Fibroblast of the aortic adventitia (primary cell): ENCODE results near the gene TYW5. TPM values are rescaled to one million over a fixed set of nuclear protein-coding genes. Genes with fewer than 3 reads are reported as not detected.
A peak's percentile ranks its signal among the peaks of the same experiment; 100 is the strongest.

Experiments
- DNase-seq: peaks from one replicate; pipeline ENCODE4 v3.0.0-alpha.2; 2010; ENCODE audit warnings: low read depth
- H3K4me3 ChIP-seq: 2 replicates; pipeline ENCODE4 v1.5.1; 2011; ENCODE audit warnings: low read depth, mild to moderate bottlenecking, control low read depth, low read length, moderate library complexity
- CTCF ChIP-seq: IDR thresholded peaks from 2 replicates; pipeline ENCODE4 v1.5.1; 2011; ENCODE audit warnings: mild to moderate bottlenecking, low read length, control low read depth, inconsistent platforms; ENCODE audit not compliant: insufficient read depth
- total RNA-seq: library from RNA; depleted of rRNA; stranded (reverse); fragments of >200 nt; gene quantifications from 2 replicates; pipeline ENCODE4 v1.2.3, GENCODE V29; 2012; ENCODE audit warnings: low replicate concordance

Gene TYW5
- total RNA-seq, 1 donor: 7.8 TPM

- no peak for TF ChIP-seq CTCF
- DNase-seq: peak; percentile 75
- no peak overlapping the region for H3K4me3 ChIP-seq
These were observed 22.7 kb upstream of the TYW5 start for GRCh38 chr2:199977984-199978415.

- peak; percentile 81 for DNase-seq
These were observed 20.1 kb upstream of the TYW5 start for GRCh38 chr2:199975273-199975895.

GRCh38 chr2:199973703-199974102, 18.4 kb upstream of the TYW5 start:
- no peak overlapping the region for H3K4me3 ChIP-seq
- peak; percentile 77 for DNase-seq
- TF ChIP-seq CTCF: peak; percentile 50

More at GRCh38 chr2:199975273-199975895, 20.1 kb upstream of the TYW5 start:
- TF ChIP-seq CTCF: no peak
- H3K4me3 ChIP-seq: no peak overlapping the region

- DNase-seq: no peak
- no peak overlapping the region for H3K4me3 ChIP-seq
- TF ChIP-seq CTCF: no peak
These were observed 16.9 kb upstream of the TYW5 start for GRCh38 chr2:199972088-199972626.

GRCh38 chr2:199968126-199968525, 12.8 kb upstream of the TYW5 start:
- TF ChIP-seq CTCF: no peak
- H3K4me3 ChIP-seq: no peak overlapping the region

GRCh38 chr2:199966976-199967375, 11.7 kb upstream of the TYW5 start:
- no peak overlapping the region for H3K4me3 ChIP-seq
- DNase-seq: no peak
- no peak for TF ChIP-seq CTCF

More at GRCh38 chr2:199968126-199968525, 12.8 kb upstream of the TYW5 start:
- no peak for DNase-seq
